Measurements from ENCODE around the gene DNAJC3. TPM values are rescaled to one million over a fixed set of nuclear protein-coding genes. Genes with fewer than 3 reads are reported as not detected.
"Not testable (repeated sequence)": the region's sequence is repeated elsewhere in the genome, so short reads cannot be mapped to it uniquely, and the experiment has no call there.

Gene DNAJC3
- total RNA-seq, 1 donor from 2014 or later = 17.4 TPM

DNA sequence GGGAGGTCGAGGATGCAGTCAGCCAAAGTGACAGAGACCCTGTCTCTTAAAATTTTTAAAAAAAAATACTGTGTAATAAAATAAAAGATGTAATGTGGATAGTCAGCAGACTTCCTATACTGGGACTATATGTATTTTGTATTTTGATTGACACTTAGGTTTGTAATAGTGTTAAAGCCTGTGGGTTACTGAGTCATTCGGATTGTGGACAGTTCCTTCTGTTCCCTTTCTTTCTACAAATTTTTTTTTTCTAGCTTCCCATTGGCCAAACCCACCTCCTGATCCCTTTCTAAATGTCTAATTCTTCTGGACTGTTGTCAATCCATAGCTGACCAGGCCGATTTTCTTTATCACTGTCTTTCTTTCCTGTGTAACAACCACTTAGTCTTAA, 108.0 kb downstream of the DNAJC3 start:
- ChIA-PET POLR2A (no interaction called here), CTCF (no interaction called here)
- no peak overlapping the region for H3K27ac Mint-ChIP-seq
- H3K27me3 Mint-ChIP-seq = no peaks in the 10 kb centered on the region
- no peak for TF ChIP-seq CTCF (IDR thresholded peaks at IDR 0.05)
- H3K36me3 Mint-ChIP-seq (ENCODE audit: low read depth) = peaks cover 42% of the 10 kb centered on the region
- peaks cover 5% of the 10 kb centered on the region for H3K9me3 Mint-ChIP-seq
- H3K4me3 Mint-ChIP-seq = no peak overlapping the region
- ATAC-seq (ENCODE audit: low read depth) (no peak), DNase-seq (no peak)
- intact Hi-C loops (cut with micrococcal nuclease) = no loop called here
- H3K4me1 Mint-ChIP-seq = no peaks in the 10 kb centered on the region

DNA sequence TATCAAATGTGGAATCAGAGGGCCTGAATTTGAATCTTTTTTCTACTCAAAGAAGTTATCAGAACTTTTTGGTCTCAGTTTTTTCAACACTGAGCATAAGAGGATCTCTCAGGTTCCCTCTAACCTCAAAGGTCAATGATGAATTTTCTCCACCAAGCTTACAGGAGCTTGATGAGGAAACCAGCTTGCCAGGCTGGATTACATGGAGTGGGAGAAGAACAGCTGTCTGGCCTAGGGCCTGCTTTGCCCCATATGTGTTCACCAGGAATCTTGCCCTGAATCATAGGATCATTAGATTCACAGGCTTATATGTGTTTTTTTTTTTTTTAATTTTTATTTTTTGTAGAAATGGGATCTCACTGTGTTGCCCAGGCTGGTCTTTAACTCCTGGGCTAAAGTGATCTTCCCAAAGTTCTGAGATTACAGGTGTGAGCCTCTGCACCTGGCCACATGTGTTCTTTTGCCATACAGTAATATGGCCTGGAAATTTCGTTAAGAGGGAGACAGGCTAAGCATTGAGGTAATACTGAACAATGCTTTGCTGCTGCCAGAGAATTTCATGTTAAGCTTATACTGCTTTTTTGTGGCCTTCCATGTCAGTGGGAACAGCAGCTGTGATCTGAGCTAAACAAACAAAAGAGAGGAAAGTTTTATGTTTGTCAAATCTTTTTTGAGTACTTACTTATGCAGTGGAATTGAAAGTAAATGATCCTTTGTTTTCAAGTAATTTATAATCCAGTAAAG, 110.6 kb downstream of the DNAJC3 start:
- Mint-ChIP-seq H3K36me3 (ENCODE audit: low read depth) (peaks cover 65% of the 10 kb centered on the region), H3K4me1 (no peaks in the 10 kb centered on the region), H3K27ac (no peak overlapping the region), H3K9me3 (peaks cover 3% of the 10 kb centered on the region), H3K4me3 (no peak overlapping the region), H3K27me3 (no peaks in the 10 kb centered on the region)
- DNase-seq = no peak
- ChIA-PET POLR2A (no interaction called here), CTCF (no interaction called here)
- TF ChIP-seq CTCF (IDR thresholded peaks at IDR 0.05) = no peak
- no peak for ATAC-seq (ENCODE audit: low read depth)
- intact Hi-C loops (cut with micrococcal nuclease) = no loop called here

DNA sequence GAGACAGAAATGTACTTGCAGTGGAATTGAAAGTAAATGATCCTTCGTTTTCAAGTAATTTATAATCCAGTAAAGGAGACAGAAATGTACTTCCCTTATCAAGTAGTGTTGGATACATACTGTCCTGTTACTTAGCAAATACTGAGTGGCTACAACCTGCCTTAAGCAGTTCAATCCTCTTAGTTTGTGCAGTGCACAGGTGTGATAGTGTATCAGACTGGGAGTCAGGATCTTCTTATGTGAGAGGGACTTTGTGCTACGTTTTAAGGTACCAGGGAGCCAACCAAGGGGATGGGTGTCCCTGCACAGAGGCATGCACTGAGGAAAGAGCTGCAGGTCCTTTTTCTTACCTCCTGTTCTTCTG, 111.1 kb downstream of the DNAJC3 start:
- no peaks in the 10 kb centered on the region for H3K27me3 Mint-ChIP-seq
- POLR2A ChIA-PET = no interaction called here
- intact Hi-C loops (cut with micrococcal nuclease) = no loop called here
- no peak for TF ChIP-seq CTCF (IDR thresholded peaks at IDR 0.05)
- CTCF ChIA-PET = interaction anchor here (0.7 kb wide), 1 partner anchor 48 kb away, joined by 3 read pairs; no protein-coding TSS in a partner anchor
- ATAC-seq (ENCODE audit: low read depth) (no peak), DNase-seq (no peak)
- H3K27ac Mint-ChIP-seq = no peak overlapping the region
- no peak overlapping the region for H3K4me3 Mint-ChIP-seq
- H3K4me1 Mint-ChIP-seq = no peaks in the 10 kb centered on the region
- peaks cover 71% of the 10 kb centered on the region for H3K36me3 Mint-ChIP-seq (ENCODE audit: low read depth)
- H3K9me3 Mint-ChIP-seq = peaks cover 3% of the 10 kb centered on the region

GRCh38 chr13:95789315-95789714, 112.4 kb downstream of the DNAJC3 start:
- peaks cover 81% of the 10 kb centered on the region for H3K36me3 Mint-ChIP-seq (ENCODE audit: low read depth)
- DNase-seq; intact Hi-C loops (cut with micrococcal nuclease); H3K9me3 Mint-ChIP-seq; H3K4me3 Mint-ChIP-seq; H3K4me1 Mint-ChIP-seq; H3K27ac Mint-ChIP-seq; H3K27me3 Mint-ChIP-seq; POLR2A ChIA-PET; ATAC-seq (ENCODE audit: low read depth); CTCF ChIA-PET: not testable (repeated sequence)

DNA sequence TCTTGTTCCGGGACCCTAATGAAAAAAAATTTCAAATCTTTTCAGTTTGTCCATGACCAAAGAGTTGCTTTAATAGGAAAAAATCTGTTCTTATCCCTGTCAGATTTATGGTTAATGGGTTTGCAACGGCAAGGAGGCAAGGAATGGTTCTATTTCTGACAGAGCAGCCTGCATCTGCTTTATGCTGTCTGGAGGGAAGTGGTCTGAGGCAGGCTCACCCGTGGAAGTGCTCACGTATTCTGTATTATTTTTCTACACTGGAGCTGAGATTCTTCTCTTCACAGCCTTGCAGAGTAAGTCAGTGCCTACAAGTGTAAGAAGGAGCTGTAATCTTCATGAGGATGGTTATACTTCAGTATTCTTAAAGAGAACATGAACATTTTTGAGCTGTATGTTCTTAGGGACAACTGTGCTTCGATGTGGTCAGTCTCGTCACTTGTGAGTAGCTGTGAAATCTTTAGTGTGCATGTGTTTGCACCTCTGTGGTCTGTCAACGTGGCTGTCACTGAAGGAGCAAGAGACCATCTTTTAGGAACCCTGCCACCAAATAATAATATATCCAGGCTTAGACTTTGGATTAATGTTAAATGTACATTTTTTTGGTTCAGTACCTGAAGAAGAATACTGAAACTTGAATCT, 114.3 kb downstream of the DNAJC3 start:
- ChIA-PET POLR2A (no interaction called here), CTCF (no interaction called here)
- Mint-ChIP-seq H3K4me3 (no peak overlapping the region), H3K4me1 (no peaks in the 10 kb centered on the region), H3K27me3 (no peaks in the 10 kb centered on the region), H3K27ac (no peak overlapping the region), H3K36me3 (ENCODE audit: low read depth) (peaks cover 77% of the 10 kb centered on the region), H3K9me3 (peaks cover 3% of the 10 kb centered on the region)
- DNase-seq (no peak), ATAC-seq (ENCODE audit: low read depth) (no peak)
- intact Hi-C loops (cut with micrococcal nuclease) = no loop called here
- no peak for TF ChIP-seq CTCF (IDR thresholded peaks at IDR 0.05)
